Measurements from ENCODE around the gene HMGXB3. TPM values are rescaled to one million over a fixed set of nuclear protein-coding genes. Genes with fewer than 3 reads are reported as not detected.

Gene HMGXB3
- total RNA-seq, 4 donors from 2014 or later: 19.7 to 27.0 (median 23.9) TPM

GRCh38 chr5:149966946-149967345 lies 33.6 kb upstream of the HMGXB3 start:
- Histone ChIP-seq H3K27ac (no peak overlapping the region), H3K4me1 (no peaks in the 10 kb centered on the region), H3K27me3 (no peaks in the 10 kb centered on the region), H3K36me3 (no peaks in the 10 kb centered on the region), H3K4me3 (no peak overlapping the region), H3K9me3 (no peaks in the 10 kb centered on the region)
- ATAC-seq: no peak
- DNase-seq: no peak
- intact Hi-C loops (cut with DNase I; ENCODE audit: low total_unique reads) (no loop called here), in situ Hi-C loops (cut with MboI; ENCODE audit: low sequenced_read_pairs in 4 of 4) (no loop called here)
- no peak for TF ChIP-seq POLR2A (IDR thresholded peaks at IDR 0.05)
- no peak for TF ChIP-seq CTCF (IDR thresholded peaks at IDR 0.05 in 4 of 5, conservative IDR thresholded peaks at IDR 0.05 in 1 of 5)

GRCh38 chr5:149969181-149969930 lies 31.2 kb upstream of the HMGXB3 start:
- in situ Hi-C loops (cut with MboI; ENCODE audit: low sequenced_read_pairs in 4 of 4) (no loop called here), intact Hi-C loops (cut with DNase I; ENCODE audit: low total_unique reads) (no loop called here)
- Histone ChIP-seq H3K27me3 (no peaks in the 10 kb centered on the region), H3K9me3 (no peaks in the 10 kb centered on the region), H3K27ac (no peak overlapping the region), H3K36me3 (no peaks in the 10 kb centered on the region), H3K4me1 (no peaks in the 10 kb centered on the region), H3K4me3 (no peak overlapping the region)
- TF ChIP-seq POLR2A (IDR thresholded peaks at IDR 0.05) (no peak), CTCF (IDR thresholded peaks at IDR 0.05 in 4 of 5, conservative IDR thresholded peaks at IDR 0.05 in 1 of 5) (no peak)
- no peak for DNase-seq
- ATAC-seq: no peak

- no peak for TF ChIP-seq CTCF (IDR thresholded peaks at IDR 0.05 in 4 of 5, conservative IDR thresholded peaks at IDR 0.05 in 1 of 5)
- TF ChIP-seq POLR2A (IDR thresholded peaks at IDR 0.05): no peak
- Histone ChIP-seq H3K27ac (no peak overlapping the region), H3K4me3 (no peak overlapping the region), H3K9me3 (no peaks in the 10 kb centered on the region), H3K27me3 (no peaks in the 10 kb centered on the region), H3K4me1 (no peaks in the 10 kb centered on the region), H3K36me3 (peaks cover 0 to 16% of the 10 kb centered on the region in 2 donors)
- intact Hi-C loops (cut with DNase I; ENCODE audit: low total_unique reads): loop anchor here (5.0 kb wide), 1 partner anchor 38 kb away; no protein-coding TSS in a partner anchor
- in situ Hi-C loops (cut with MboI; ENCODE audit: low sequenced_read_pairs in 4 of 4): no loop called here
- ATAC-seq: no peak
- DNase-seq: no peak
These were observed 25.1 kb upstream of the HMGXB3 start for GRCh38 chr5:149975409-149975808.

GRCh38 chr5:149979896-149980295 lies 20.6 kb upstream of the HMGXB3 start:
- in situ Hi-C loops (cut with MboI; ENCODE audit: low sequenced_read_pairs in 4 of 4): no loop called here

More at GRCh38 chr5:149979896-149980295, 20.6 kb upstream of the HMGXB3 start:
- Histone ChIP-seq H3K4me1 (no peaks in the 10 kb centered on the region), H3K36me3 (peaks cover 0 to 26% of the 10 kb centered on the region in 2 donors), H3K9me3 (no peaks in the 10 kb centered on the region), H3K27ac (no peak overlapping the region), H3K4me3 (no peak overlapping the region), H3K27me3 (no peaks in the 10 kb centered on the region)
- DNase-seq (no peak), ATAC-seq (no peak)
- intact Hi-C loops (cut with DNase I; ENCODE audit: low total_unique reads): loop anchor here (5.0 kb wide), 1 partner anchor 43 kb away; no protein-coding TSS in a partner anchor
- no peak for TF ChIP-seq POLR2A (IDR thresholded peaks at IDR 0.05)
- no peak for TF ChIP-seq CTCF (IDR thresholded peaks at IDR 0.05 in 4 of 5, conservative IDR thresholded peaks at IDR 0.05 in 1 of 5)
